KOPT-K1 (cell line): ENCODE results near the gene EMC10.
A peak's percentile ranks its signal among the peaks of the same experiment; 100 is the strongest.
"Not testable (repeated sequence)": the region's sequence is repeated elsewhere in the genome, so short reads cannot be mapped to it uniquely, and the experiment has no call there.

Experiments used
- H3K27ac ChIP-seq: fragments of 200-600 bp; sonication (generic); 2 replicates; pipeline ENCODE4 v1.5.1; 2016; ENCODE audit warnings: antibody characterized with exemption, mild to moderate bottlenecking, low read depth, low read length; ENCODE audit not compliant: poor library complexity, severe bottlenecking
- H3K36me3 ChIP-seq: fragments of 200-600 bp; sonication (generic); 2 replicates; pipeline ENCODE4 v1.5.1; 2017; ENCODE audit warnings: antibody characterized with exemption, mild to moderate bottlenecking, low read length, moderate library complexity; ENCODE audit not compliant: insufficient read depth
- H3K9me3 ChIP-seq: fragments of 200-600 bp; sonication (generic); 2 replicates; pipeline ENCODE4 v1.5.1; 2017; ENCODE audit warnings: antibody characterized with exemption, low read length, mild to moderate bottlenecking; ENCODE audit not compliant: insufficient read depth, poor library complexity, severe bottlenecking

EMC10 gene

DNA sequence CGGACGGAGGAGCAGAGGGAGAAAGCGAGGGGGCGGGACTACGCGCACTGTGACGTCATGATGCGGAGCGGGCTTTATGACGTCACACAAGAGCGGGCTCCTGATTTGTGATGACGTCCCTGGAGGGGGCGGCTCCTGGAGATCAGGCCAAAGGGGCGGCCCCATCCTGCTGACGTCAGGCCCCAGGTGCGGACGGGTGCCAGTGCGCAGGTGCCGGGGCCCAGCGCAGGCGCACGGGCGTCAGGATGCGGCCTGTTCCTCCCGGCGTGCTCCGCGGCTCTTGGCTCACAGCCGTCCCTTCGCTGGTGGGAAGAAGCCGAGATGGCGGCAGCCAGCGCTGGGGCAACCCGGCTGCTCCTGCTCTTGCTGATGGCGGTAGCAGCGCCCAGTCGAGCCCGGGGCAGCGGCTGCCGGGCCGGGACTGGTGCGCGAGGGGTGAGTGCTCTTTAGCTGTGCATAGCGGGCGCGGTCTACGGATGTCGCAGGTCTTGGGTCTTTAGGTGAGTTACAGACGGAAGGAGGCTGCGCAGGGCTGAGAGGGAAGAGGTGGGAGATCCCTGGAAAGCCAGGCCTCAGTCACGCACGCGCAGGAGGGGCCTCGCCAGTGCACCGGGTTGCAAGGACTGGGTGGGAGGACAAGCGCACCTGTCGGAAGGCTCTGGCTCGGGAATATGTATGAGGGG is at the start of gene EMC10, which contains the start of gene GARIN5A:
Gene EMC10, plus strand, starts transcription at position 284 of the 683 bp plus-strand sequence. Its CDS starts 38 bp downstream, at position 322.
Gene GARIN5A, minus strand, starts transcription at position 625 of the 683 bp plus-strand sequence. Its CDS starts 460 bp downstream, at position 165.
- H3K36me3 ChIP-seq, result peaks cover 32% of the 10 kb centered on the region
- no peaks in the 10 kb centered on the region for H3K9me3 ChIP-seq
- H3K27ac ChIP-seq, result peak within 1 kb of the TSS; percentile 68

DNA sequence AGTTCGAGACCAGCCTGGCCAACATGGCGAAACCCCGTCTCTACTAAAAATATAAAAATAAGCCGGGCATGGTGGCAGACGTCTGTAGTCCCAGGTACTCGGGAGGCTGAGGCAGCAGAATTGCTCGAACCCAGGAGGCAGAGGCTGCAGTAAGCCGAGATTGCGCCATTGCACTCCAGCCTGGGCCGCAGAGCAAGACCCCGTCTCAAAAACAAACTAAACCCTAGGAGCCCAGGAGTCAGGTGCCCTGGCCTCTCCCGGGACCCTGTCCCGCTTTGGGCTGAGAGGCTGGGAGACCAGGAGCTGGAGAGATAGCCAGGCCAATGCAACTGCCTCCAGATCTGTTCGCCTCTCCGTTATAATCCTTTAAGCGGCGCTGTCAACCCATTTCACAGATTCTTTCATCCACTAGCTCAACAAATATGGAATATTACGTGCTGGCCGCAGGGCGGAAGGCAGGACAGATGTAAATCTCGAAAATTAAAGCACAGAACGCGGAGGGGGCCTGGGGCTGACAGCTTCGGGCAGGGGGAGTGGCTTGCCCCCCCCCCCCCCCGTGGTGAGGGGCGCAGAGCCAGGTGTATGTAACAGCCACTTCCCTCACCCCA is 48.9 kb upstream of the EMC10 start:
- H3K27ac ChIP-seq, result no peak overlapping the region
- H3K9me3 ChIP-seq, result no peaks in the 10 kb centered on the region
- peaks cover 4% of the 10 kb centered on the region; the same call in 1 of the 2 replicates for H3K36me3 ChIP-seq

GRCh38 chr19:50427997-50428425 is 48.3 kb upstream of the EMC10 start:
- Histone ChIP-seq H3K9me3 (no peaks in the 10 kb centered on the region), H3K27ac (no peak overlapping the region), H3K36me3 (peaks cover 4% of the 10 kb centered on the region; the same call in 1 of the 2 replicates)

GRCh38 chr19:50428772-50429463 is 47.4 kb upstream of the EMC10 start:
- no peaks in the 10 kb centered on the region for H3K9me3 ChIP-seq
- no peaks in the 10 kb centered on the region for H3K36me3 ChIP-seq
- H3K27ac ChIP-seq, result no peak overlapping the region

- Histone ChIP-seq H3K27ac (no peak overlapping the region), H3K36me3 (no peaks in the 10 kb centered on the region), H3K9me3 (no peaks in the 10 kb centered on the region)
Measured at GRCh38 chr19:50430888-50431342, 45.4 kb upstream of the EMC10 start.

GRCh38 chr19:50431343-50432220 is 44.7 kb upstream of the EMC10 start:
- Histone ChIP-seq H3K9me3 (no peaks in the 10 kb centered on the region), H3K36me3 (no peaks in the 10 kb centered on the region), H3K27ac (no peak overlapping the region)

- H3K36me3 ChIP-seq, result no peaks in the 10 kb centered on the region
- H3K9me3 ChIP-seq, result no peaks in the 10 kb centered on the region
- no peak within 1 kb of the TSS for H3K27ac ChIP-seq
Measured at GRCh38 chr19:50432221-50433028, 43.9 kb upstream of the EMC10 start, which contains the start of gene MYBPC2. MYBPC2 (plus strand) TSS chr19:50432892; CDS start chr19:50432954, 62 bp downstream.

DNA sequence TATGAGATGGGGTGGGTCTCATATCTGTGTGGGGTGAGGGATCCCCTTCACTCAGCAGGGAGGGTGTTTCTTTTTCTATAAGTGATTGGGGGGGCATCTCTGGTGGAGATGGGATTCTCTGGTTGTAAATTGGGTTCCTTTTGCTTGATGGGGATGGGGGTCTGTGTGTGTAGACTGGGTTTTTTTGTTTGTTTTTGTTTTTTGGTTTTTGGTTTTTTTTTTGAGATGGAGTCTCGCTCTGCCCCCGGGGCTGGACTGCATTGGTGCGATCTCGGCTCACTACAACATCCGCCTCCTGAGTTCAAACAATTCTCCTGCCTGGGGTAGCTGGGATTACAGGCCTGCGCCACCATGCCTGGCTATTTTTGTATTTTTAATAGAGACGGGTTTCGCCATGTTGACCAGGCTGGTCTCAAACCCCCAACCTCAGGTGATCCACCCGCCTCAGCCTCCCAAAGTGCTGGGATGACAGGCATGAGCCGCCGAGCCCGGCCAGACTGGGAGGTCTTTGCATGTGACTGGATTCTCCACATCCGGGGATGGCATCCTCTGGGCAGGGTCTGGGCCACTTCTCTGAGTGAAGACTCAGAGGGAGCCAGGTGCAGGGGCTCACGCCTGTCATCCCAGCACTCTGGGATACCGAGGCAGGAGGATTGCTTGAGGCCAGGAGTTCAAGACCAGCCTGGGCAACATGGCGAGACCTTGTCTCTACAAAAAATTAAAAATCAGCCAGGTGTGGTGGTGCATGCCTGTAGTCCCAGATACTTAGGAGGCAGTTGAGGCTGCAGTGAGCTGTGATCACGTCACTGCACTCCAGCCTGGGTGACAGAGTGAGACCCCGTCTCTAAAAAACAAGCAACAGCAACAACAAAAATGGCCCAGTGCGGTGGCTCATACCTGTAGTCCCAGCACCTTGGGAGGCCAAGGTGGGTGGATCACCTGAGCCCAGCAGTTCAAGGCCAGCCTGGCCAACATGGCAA is 42.8 kb upstream of the EMC10 start:
- no peaks in the 10 kb centered on the region for H3K36me3 ChIP-seq
- no peaks in the 10 kb centered on the region for H3K9me3 ChIP-seq
- H3K27ac ChIP-seq, result no peak overlapping the region

- Histone ChIP-seq H3K36me3 (no peaks in the 10 kb centered on the region), H3K27ac (no peak overlapping the region), H3K9me3 (no peaks in the 10 kb centered on the region)
Measured at GRCh38 chr19:50434525-50434924, 41.8 kb upstream of the EMC10 start.

GRCh38 chr19:50435221-50435620 is 41.1 kb upstream of the EMC10 start:
- no peak overlapping the region for H3K27ac ChIP-seq
- H3K9me3 ChIP-seq, result no peaks in the 10 kb centered on the region
- no peaks in the 10 kb centered on the region for H3K36me3 ChIP-seq

- H3K27ac ChIP-seq, result no peak overlapping the region
- no peaks in the 10 kb centered on the region for H3K9me3 ChIP-seq
- no peaks in the 10 kb centered on the region for H3K36me3 ChIP-seq
Measured at GRCh38 chr19:50435627-50436026, 40.7 kb upstream of the EMC10 start.

DNA sequence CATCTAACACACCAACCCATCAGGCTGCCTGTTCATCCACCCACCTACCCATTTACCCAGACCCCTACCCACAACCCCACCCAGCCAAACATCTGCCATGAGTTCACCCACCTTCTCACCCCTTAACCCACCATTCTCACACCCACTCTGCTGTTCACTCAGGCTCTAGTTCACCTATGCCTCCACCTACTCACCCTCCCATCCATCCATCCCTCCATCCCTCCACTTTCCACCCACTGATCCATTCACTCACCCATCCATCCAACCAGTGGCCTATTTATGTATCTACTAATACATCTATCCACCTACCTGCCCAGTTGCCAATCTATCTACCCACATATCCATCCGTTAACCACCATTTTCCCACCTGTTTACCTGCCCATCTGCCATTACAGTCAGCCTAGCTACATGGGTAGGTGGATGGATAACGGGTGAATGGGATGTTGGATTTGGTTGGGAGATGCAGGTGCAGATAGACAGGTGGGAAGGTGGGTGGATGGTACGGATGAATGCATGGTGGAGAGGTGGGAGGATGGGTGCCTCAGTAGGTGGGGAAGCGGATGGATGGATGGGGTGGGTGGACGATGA is 38.4 kb upstream of the EMC10 start:
- no peaks in the 10 kb centered on the region for H3K9me3 ChIP-seq
- H3K27ac ChIP-seq, result no peak overlapping the region
- H3K36me3 ChIP-seq, result no peaks in the 10 kb centered on the region

DNA sequence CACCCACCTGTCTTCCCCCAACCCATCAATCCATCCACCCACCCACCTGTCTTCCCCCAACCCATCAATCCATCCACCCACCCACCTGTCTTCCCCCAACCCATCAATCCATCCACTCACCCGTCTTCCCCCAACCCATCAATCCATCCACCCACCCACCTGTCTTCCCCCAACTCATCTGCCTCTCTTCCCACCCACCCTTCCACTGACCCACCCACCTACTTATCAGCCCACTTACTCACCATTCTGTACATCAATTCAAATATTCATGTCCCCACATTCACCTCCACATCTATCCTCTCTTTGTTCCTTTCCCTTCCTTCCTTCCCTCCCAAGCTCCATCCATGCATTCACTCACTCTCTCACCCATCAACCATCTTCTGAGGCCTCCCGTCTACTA is 37.2 kb upstream of the EMC10 start:
- H3K36me3 ChIP-seq, H3K9me3 ChIP-seq, H3K27ac ChIP-seq: not testable (repeated sequence)
